SIG-M5 treated with dmso at 0.1 percent for 504 hours (cell line): ENCODE results near the gene SCN7A.
A peak's percentile ranks its signal among the peaks of the same experiment; 100 is the strongest.

Experiments used
- DNase-seq: peaks from one replicate; lab custom pipeline; 2025; ENCODE audit not compliant: unreplicated experiment; lab: John Stamatoyannopoulos, UW

The SCN7A gene

DNA sequence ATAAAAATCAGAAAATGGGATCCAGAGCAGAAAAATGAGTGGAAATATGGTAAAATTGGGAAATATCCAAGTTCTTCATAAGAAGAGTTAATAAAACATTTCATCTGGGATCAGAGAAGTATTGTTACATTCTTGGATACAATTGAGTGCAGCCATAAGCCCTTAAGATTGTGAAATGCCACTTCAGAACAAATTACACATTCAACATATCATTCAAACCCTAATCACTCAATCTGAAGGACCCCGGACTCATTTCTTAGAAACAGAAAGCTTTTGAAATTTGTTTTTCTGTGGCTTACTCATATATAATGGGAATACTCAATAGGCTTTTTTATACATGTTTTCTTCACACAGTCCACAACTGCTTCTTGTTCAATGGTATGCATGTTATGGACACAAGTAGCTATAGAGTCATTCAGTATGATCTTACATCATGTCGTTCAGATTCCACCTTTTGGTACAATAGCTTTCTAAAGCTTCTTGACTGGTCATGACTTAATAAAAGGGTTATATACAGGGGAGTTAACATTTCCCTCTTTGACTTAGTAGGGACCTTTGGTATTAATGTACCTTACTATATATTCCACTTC, 39.9 kb downstream of the SCN7A start:
- no peak for DNase-seq

DNA sequence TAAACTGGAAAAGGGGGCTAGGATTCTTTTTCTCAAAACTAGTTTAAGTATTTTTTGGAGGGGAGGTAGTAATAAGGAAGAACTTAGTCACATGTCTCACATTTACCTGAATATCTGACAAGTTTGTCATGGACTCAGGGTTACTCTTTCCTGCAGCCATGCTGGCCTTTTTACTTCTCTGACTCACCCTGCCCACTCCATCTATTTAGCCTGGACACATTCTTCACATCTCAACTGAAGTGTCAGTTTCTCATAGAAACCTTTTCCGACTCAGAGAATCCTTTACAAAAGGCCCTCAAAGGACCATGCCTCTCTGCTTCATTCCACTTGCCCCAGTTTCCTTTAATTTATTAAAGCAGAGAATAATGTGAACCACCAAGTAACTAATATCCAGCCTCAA, 42.6 kb downstream of the SCN7A start:
- no peak for DNase-seq

DNA sequence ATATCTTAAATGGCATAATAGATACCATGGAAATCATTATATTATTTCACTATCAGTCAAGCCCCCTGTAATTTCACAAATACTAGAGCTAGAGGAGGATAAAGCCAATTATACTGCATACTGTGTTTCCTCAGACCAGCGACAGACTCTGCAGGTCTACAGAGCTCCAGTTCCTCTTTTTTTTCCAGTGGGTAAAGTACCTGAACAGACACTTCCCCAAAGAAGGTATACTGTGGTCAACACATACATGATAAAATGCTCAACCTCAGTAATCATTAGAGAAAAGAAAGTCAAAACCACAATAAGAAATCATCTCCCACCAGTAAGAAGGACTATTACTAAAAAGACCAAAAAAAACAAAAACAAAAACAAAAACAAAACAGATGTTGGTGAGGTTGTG, 44.6 kb downstream of the SCN7A start:
- DNase-seq: no peak

DNA sequence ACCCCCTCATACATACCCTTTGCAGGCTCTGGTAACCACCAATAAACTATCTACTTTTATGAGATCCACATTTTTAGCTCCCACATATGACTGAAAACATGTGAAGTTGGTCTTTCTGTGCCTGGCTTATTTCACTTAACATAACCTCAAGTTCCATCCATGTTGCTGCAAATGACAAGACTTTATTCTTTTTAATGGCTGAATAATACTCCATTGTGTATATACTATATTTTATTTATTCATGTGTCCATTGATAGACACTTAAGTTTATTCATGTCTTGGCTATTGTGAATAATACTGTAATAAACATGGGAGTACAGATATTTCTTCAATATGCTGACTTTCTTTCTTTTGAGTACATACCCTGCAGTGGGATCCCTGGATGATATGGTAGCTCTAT, 45.9 kb downstream of the SCN7A start:
- DNase-seq: no peak

- DNase-seq: no peak
Observed at GRCh38 chr2:166444306-166444705, 49.7 kb downstream of the SCN7A start.

GRCh38 chr2:166440313-166440712, 53.7 kb downstream of the SCN7A start:
- DNase-seq: no peak

DNA sequence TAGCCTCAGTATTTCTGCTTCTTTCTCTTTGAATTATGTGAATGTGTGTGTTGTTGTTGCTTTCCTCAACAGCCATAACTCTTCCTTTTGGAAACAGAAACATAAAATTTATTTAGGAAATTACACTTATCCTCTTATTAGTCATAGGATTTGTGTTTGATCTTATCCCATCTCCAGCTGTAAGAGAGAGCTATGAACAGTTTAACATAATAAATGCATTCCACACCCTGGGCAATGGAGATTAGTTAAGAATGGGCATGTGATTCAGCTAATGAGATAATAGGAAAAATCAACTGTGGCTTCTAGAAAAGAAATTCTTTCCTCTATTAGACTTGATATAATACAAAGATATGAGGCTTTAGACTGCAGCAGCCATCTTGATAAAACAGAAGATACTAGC, 55.0 kb downstream of the SCN7A start:
- DNase-seq: no peak

- DNase-seq: no peak
Observed at GRCh38 chr2:166436976-166437375, 57.1 kb downstream of the SCN7A start.

GRCh38 chr2:166436189-166436588, 57.9 kb downstream of the SCN7A start:
- no peak for DNase-seq

DNA sequence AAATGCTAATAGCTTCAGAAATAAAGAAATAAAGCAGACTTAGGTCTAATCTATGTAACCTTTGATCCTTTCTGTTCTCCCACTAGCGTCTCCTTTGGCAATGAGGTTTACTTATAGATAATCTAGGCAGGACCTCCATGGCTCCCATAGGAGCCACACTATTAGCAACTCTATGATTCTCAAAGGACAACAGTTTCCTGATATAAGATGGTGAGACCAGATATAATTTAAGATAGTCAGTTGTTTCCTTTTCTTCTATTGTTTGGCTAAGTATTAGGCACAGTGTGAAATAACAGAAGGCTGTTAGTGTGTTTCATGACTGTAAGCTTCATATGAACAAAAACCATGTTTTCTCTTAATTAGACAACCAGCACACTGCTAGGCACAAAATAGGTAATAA, 59.6 kb downstream of the SCN7A start:
- DNase-seq: no peak

- no peak for DNase-seq
Observed at GRCh38 chr2:166433457-166433856, 60.6 kb downstream of the SCN7A start.

GRCh38 chr2:166432331-166432730, 61.7 kb downstream of the SCN7A start:
- no peak for DNase-seq

DNA sequence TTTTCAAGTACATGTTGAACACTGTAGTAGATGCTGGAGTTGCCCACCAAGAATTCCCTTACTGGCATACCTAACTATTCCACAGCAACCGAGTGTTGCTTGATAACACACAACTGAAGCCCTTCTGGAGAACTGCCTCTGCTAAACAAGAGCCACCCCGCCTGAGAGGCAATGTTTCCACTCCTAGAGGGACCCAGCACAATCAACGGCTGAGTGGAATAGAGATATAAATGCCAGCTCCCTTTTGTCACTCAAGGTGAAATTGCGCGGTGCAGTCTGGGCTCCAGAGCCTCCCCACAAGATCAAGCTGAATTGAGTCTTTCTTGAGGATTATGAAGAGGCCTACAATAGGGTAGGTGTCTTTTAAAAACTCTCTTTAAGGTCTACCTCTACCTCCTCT, 69.2 kb downstream of the SCN7A start:
- no peak for DNase-seq

DNA sequence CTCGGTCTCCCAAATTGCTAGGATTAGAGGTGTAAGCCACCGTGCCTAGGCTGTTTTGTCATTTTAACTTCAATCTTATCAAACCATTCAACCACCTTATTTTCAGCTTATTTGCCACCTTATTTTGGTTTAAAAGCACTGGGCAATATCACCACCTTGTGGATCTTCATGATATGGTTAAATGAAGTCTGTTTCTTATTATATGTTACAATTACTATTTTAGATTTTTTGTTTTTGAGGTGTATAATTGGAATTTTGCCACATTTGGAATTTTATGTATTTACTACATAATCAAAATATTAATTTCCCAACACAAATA, 74.5 kb downstream of the SCN7A start:
- DNase-seq: peak; percentile 7

DNA sequence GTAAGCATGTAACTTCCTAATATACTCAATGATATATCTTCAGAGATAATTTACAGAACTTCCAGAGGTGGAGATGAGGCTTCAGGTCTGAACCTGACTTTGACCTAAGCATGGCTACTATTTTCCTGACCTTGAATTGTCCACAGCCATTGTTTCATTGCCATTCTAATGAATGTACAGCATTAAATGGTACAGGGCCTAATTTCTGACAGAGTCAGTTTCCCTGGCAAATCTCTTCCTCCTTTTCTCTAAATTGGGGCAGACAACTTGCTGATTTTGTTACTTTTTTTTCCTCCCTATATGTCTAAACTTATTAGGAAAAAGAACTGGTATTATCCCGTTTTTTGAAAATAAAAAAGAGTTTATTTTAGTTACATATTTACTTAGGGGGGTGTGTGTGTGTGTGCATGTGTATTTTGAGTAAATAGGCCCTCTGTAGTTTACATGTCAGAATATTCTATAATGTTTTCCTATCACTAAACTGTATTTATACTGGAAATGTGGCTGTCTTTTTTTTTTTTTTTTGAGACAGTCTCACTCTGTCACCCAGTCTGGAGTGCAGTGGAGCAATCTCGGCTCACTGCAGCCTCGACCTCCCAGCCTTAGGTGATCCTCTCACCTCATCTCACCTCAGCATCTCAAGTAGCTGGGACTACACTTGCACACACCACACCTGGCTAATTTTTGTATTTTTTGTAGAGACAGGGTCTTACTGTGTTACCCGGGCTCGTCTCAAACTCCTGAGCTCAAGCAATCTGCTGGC, 75.0 kb downstream of the SCN7A start:
- no peak for DNase-seq

GRCh38 chr2:166417669-166418068, 76.4 kb downstream of the SCN7A start:
- peak; percentile 62 for DNase-seq

- peak; percentile 64 for DNase-seq
Observed at GRCh38 chr2:166413255-166413654, 80.8 kb downstream of the SCN7A start.

GRCh38 chr2:166411473-166412230, 82.4 kb downstream of the SCN7A start:
- DNase-seq: no peak

DNA sequence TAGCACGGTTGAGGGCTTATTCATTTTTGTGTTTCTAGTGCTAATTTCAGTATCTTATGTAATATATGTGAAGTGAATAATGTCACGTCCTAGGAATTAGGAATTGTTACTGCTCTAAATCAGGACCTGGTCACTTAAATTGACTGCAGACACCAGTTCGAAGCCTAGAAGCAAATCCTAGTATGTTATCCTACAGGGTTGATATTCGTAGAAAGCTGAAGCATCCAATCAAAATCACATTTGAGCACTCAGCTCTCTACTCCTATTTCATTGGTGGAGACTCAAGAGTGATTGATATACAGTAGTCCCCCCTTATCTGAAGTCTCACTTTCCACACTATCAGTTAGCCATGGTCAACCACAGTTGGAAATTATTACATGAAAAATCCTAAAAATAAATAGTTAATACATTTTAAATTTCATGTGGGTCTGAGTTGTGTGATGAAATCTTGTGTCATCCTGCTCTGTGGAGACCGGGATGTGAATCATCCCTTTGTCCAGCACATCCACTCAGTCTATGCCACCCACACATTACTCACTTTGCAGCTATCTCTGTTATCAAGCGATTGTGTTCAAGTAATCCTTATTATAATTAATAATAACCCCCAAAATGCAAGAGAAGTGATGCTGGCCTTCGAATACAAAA, 83.1 kb downstream of the SCN7A start:
- peak; percentile 2 for DNase-seq

- DNase-seq: peak; percentile 34
Observed at GRCh38 chr2:166407746-166408145, 86.3 kb downstream of the SCN7A start.

- DNase-seq: no peak
Observed at GRCh38 chr2:166406374-166406773, 87.7 kb downstream of the SCN7A start.

DNA sequence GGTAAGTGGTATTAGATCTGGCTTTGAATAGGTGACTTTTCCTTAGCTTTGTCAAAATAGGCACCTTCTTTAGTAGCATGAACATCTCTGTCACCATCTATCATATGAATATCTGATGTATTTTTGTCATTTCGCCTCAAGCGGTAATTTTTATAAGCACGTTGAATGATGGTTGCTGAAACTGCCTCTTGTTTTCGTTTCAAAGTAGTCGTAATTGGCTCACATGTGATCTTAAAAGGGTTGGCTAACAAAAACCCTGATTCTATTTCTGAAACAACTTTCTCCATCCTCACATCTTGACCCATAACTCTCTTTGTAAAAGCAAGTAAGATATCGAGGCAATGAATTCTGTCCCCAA, 88.5 kb downstream of the SCN7A start:
- DNase-seq: no peak
